ENCODE data around the gene TREML4.

GRCh38 chr6:41228616-41229015 lies 467 bp downstream of the TREML4 start:
- TF ChIP-seq REST (IDR thresholded peaks at IDR 0.05; ENCODE audit: insufficient read depth in 1 of 2, low read depth in 2 of 2, low read length in 2 of 2) (no peak), TAF1 (IDR thresholded peaks at IDR 0.05; ENCODE audit: borderline replicate concordance, insufficient read depth, low read length) (no peak)
